Activated B cell treated with CpG ODN at 0.5 μM for 24 hours (primary cell): ENCODE measurements around the gene PDGFD. TPM values are rescaled to one million over a fixed set of nuclear protein-coding genes. Genes with fewer than 3 reads are reported as not detected.

ENCODE experiments used
- ATAC-seq: fragments of 200-7000 bp; cut with Tn5 transposase; one replicate; pipeline ENCODE4 v1.10.0; 2021; ENCODE audit warnings: low read depth, mild to moderate bottlenecking, moderate library complexity
- CTCF ChIA-PET: fragments of 350-600 bp; sonication (Branson Sonifier 250); formaldehyde crosslinking; loops from one replicate; lab custom pipeline; 2021; ENCODE audit warnings: antibody characterized with exemption; lab: Charles Lee
- POLR2A ChIA-PET: fragments of 350-600 bp; sonication (Branson Sonifier 250); formaldehyde crosslinking; loops from one replicate; lab custom pipeline; 2021; ENCODE audit warnings: antibody characterized with exemption; lab: Charles Lee
- DNase-seq: peaks from one replicate; pipeline ENCODE4 v3.0.0; 2022
- H3K27ac Mint-ChIP-seq: one replicate; pipeline ENCODE4 v1.8.0; 2020; ENCODE audit warnings: mixed read lengths
- H3K27me3 Mint-ChIP-seq: one replicate; pipeline ENCODE4 v1.8.0; 2021; ENCODE audit warnings: mixed read lengths
- H3K36me3 Mint-ChIP-seq: one replicate; pipeline ENCODE4 v1.8.0; 2021; ENCODE audit warnings: low read depth, mixed read lengths
- H3K4me1 Mint-ChIP-seq: one replicate; pipeline ENCODE4 v1.8.0; 2021; ENCODE audit warnings: mixed read lengths
- H3K4me3 Mint-ChIP-seq: one replicate; pipeline ENCODE4 v1.8.0; 2020; ENCODE audit warnings: mild to moderate bottlenecking, mixed read lengths
- H3K9me3 Mint-ChIP-seq: one replicate; pipeline ENCODE4 v1.8.0; 2020; ENCODE audit warnings: mixed read lengths
- CTCF ChIP-seq: fragments of 200-600 bp; IDR thresholded peaks from one replicate; pipeline ENCODE4 v1.8.0; 2022; ENCODE audit warnings: antibody characterized with exemption, mild to moderate bottlenecking
- intact Hi-C: fragments of 100-400 bp; cut with micrococcal nuclease; formaldehyde crosslinking; loops from one replicate; pipeline ENCODE4 v1.15.1; 2024
- total RNA-seq: library from RNA; stranded (reverse); gene quantifications from 2 replicates; pipeline ENCODE4 v1.2.3, GENCODE V29; 2022

Gene PDGFD
- total RNA-seq, 1 donor from 2014 or later, result 0.53 TPM

DNA sequence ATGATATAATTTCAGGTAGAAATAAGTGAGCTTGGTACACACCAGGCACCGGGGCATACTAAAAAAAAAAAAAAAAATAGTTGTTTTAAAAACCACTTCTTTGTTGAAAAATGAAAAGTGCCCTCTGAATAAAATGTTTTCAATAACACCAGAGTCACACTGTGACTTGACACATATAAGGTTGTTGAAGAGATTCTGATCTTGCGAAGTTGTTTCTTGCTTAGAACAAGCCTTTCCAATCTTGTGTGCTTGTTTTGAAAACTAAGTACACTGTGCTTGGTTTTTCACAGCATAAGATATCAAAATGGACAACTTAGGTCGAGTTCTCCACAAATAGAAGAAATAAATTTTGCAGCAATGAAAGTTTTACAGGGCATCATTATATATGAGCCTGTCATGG, 17.0 kb downstream of the PDGFD start:
- no peak overlapping the region for H3K4me3 Mint-ChIP-seq
- H3K36me3 Mint-ChIP-seq, result no peaks in the 10 kb centered on the region
- ChIA-PET CTCF (interaction anchor here (1.2 kb wide), 1 partner anchor 464 kb away, joined by 3 read pairs; no protein-coding TSS in a partner anchor), POLR2A (no interaction called here)
- H3K27ac Mint-ChIP-seq, result no peak overlapping the region
- intact Hi-C loops, result no loop called here
- no peak for DNase-seq
- H3K9me3 Mint-ChIP-seq, result no peaks in the 10 kb centered on the region
- TF ChIP-seq CTCF, result no peak
- ATAC-seq, result no peak
- no peaks in the 10 kb centered on the region for H3K4me1 Mint-ChIP-seq
- H3K27me3 Mint-ChIP-seq, result no peaks in the 10 kb centered on the region

DNA sequence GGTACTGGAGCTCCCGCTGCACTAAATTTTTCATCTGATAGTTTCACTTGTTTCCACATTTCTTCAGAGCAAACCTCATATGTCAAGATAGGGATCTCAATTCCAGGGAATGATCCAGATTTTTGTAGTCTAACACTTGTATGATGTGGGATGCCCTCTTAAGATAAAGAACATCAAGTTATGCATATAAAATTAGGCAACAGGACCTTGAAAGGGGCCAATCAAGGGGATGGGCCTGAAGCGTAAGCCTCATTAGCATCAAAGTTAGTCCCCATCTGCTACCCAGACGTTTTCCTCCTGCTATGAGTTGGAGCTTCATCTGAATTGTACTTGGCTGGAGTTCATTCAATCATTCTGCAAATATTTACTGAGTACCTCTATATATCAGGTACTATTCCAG, 17.5 kb downstream of the PDGFD start:
- Mint-ChIP-seq H3K9me3 (no peaks in the 10 kb centered on the region), H3K27ac (no peak overlapping the region), H3K36me3 (no peaks in the 10 kb centered on the region), H3K4me3 (no peak overlapping the region), H3K27me3 (no peaks in the 10 kb centered on the region), H3K4me1 (no peaks in the 10 kb centered on the region)
- intact Hi-C loops, result no loop called here
- DNase-seq (no peak), ATAC-seq (no peak)
- ChIA-PET CTCF (interaction anchor here (1.2 kb wide), 1 partner anchor 464 kb away, joined by 3 read pairs; no protein-coding TSS in a partner anchor), POLR2A (no interaction called here)
- TF ChIP-seq CTCF, result no peak

GRCh38 chr11:104145062-104145461, 18.9 kb downstream of the PDGFD start:
- ChIA-PET CTCF (no interaction called here), POLR2A (no interaction called here)
- TF ChIP-seq CTCF, result no peak
- ATAC-seq (no peak), DNase-seq (no peak)
- H3K36me3 Mint-ChIP-seq, result no peaks in the 10 kb centered on the region
- intact Hi-C loops, result no loop called here
- H3K27ac Mint-ChIP-seq, result no peak overlapping the region
- H3K4me1 Mint-ChIP-seq, result no peaks in the 10 kb centered on the region
- no peaks in the 10 kb centered on the region for H3K27me3 Mint-ChIP-seq
- H3K4me3 Mint-ChIP-seq, result no peak overlapping the region
- no peaks in the 10 kb centered on the region for H3K9me3 Mint-ChIP-seq

GRCh38 chr11:104142698-104143097, 21.2 kb downstream of the PDGFD start:
- Mint-ChIP-seq H3K27ac (no peak overlapping the region), H3K36me3 (no peaks in the 10 kb centered on the region), H3K27me3 (no peaks in the 10 kb centered on the region), H3K4me3 (no peak overlapping the region), H3K4me1 (no peaks in the 10 kb centered on the region), H3K9me3 (no peaks in the 10 kb centered on the region)
- intact Hi-C loops, result no loop called here
- ATAC-seq, result no peak
- ChIA-PET CTCF (no interaction called here), POLR2A (no interaction called here)
- no peak for DNase-seq
- no peak for TF ChIP-seq CTCF

- Mint-ChIP-seq H3K4me3 (no peak overlapping the region), H3K27ac (no peak overlapping the region), H3K36me3 (no peaks in the 10 kb centered on the region), H3K27me3 (no peaks in the 10 kb centered on the region), H3K9me3 (no peaks in the 10 kb centered on the region), H3K4me1 (no peaks in the 10 kb centered on the region)
- CTCF ChIA-PET, result no interaction called here
- TF ChIP-seq CTCF, result no peak
- no peak for ATAC-seq
- DNase-seq, result no peak
- POLR2A ChIA-PET, result no interaction called here
- intact Hi-C loops, result no loop called here
Observed at GRCh38 chr11:104136861-104137260, 27.1 kb downstream of the PDGFD start.
